ENCODE data around the gene AP2M1.

DNA sequence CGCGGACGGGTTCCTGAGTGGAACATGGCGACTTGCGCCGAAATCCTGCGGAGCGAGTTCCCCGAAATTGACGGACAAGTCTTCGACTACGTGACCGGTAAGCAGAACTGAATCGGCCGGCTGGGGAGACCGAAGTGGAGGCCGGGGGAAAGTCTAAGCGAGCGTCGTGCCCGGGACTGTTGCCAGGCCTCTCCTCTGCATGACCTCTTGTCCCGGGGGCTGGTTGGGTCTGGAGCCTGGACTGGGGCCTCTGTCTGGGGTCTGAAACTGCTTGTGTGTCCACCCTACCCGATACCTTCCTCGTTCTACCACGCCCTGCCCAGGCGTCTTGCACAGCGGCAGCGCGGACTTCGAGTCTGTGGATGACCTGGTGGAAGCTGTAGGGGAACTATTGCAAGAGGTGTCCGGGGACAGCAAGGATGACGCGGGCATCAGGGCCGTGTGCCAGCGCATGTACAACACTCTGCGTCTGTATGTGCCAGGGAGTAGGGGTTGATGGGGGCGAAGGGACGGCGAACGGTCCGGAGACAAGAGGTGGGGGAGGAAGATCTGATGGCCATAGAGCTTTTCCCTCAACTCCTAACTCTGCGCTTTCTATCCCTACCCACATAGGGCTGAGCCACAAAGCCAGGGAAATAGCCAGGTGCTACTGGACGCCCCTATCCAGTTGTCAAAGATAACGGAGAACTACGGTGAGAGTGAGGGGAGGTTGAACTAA is 11.7 kb downstream of the AP2M1 start, which contains the start of gene ABCF3:
- TF ChIP-seq, protein P1, sequence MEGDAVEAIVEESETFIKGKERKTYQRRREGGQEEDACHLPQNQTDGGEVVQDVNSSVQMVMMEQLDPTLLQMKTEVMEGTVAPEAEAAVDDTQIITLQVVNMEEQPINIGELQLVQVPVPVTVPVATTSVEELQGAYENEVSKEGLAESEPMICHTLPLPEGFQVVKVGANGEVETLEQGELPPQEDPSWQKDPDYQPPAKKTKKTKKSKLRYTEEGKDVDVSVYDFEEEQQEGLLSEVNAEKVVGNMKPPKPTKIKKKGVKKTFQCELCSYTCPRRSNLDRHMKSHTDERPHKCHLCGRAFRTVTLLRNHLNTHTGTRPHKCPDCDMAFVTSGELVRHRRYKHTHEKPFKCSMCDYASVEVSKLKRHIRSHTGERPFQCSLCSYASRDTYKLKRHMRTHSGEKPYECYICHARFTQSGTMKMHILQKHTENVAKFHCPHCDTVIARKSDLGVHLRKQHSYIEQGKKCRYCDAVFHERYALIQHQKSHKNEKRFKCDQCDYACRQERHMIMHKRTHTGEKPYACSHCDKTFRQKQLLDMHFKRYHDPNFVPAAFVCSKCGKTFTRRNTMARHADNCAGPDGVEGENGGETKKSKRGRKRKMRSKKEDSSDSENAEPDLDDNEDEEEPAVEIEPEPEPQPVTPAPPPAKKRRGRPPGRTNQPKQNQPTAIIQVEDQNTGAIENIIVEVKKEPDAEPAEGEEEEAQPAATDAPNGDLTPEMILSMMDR (conservative IDR thresholded peaks at IDR 0.05; ENCODE audit: low read length), result no peak
- TF ChIP-seq EZH2phosphoT487 (IDR thresholded peaks at IDR 0.05; ENCODE audit: borderline replicate concordance), result no peak
